ENCODE data around the gene KCNJ10. TPM values are rescaled to one million over a fixed set of nuclear protein-coding genes. Genes with fewer than 3 reads are reported as not detected.

The KCNJ10 gene
- total and polyA plus RNA-seq, 2 donors (not counting 3 experiments of a cell fraction or from before 2014, with no cell fraction given), result not detected

- Histone ChIP-seq H3K4me1 (ENCODE audit: control insufficient read depth, extremely low read depth, insufficient read depth, low read length) (peaks cover 7% of the 10 kb centered on the region), H3K27ac (ENCODE audit: insufficient read depth, low read depth, low read length) (no peak overlapping the region), H3K79me2 (ENCODE audit: control insufficient read depth, insufficient read depth, low read length) (no peaks in the 10 kb centered on the region), H3K4me3 (replicated peaks in 1 of 3; ENCODE audit: insufficient read depth in 1 of 3, low read depth in 1 of 3, low read length in 3 of 3) (no peak overlapping the region), H3K9me3 (replicated peaks; ENCODE audit: control insufficient read depth, insufficient read depth, low read length) (no peaks in the 10 kb centered on the region), H4K20me1 (replicated peaks; ENCODE audit: control insufficient read depth, extremely low read depth, insufficient read depth, low read length) (no peaks in the 10 kb centered on the region), H3K9ac (replicated peaks; ENCODE audit: extremely low read depth, insufficient read depth, low read length) (no peak overlapping the region), H2AFZ (ENCODE audit: low read depth, low read length) (no peak overlapping the region), H3K27me3 (ENCODE audit: control insufficient read depth in 2 of 2, insufficient read depth in 2 of 2, low read length in 2 of 2) (peaks cover 25 to 30% of the 10 kb centered on the region in 2 experiments), H3K9me1 (replicated peaks; ENCODE audit: control insufficient read depth, extremely low read depth, insufficient read depth, low read length) (no peaks in the 10 kb centered on the region), H3K36me3 (ENCODE audit: control insufficient read depth in 2 of 2, extremely low read depth in 1 of 2, insufficient read depth in 2 of 2, low read length in 2 of 2) (no peaks in the 10 kb centered on the region), H3K4me2 (ENCODE audit: insufficient read depth, low read length) (no peak overlapping the region)
- intact Hi-C loops (cut with micrococcal nuclease) (no loop called here), dilution Hi-C loops (cut with MboI; ENCODE audit: extremely low pct_ligation_motif_present, low sequenced_read_pairs) (no loop called here)
- ChIA-PET POLR2A (no interaction called here), CTCF (interaction anchor here (0.8 to 5.8 kb wide), 4 partner anchors 9 to 310 kb away, joined by 3 to 37 read pairs (median 3); no protein-coding TSS in a partner anchor)
- TF ChIP-seq POLR2A (IDR thresholded peaks at IDR 0.05; ENCODE audit: low read depth, low read length) (no peak), MYC (IDR thresholded peaks at IDR 0.05; ENCODE audit: low read depth, low read length) (no peak), FOS (IDR thresholded peaks at IDR 0.05; ENCODE audit: borderline replicate concordance, insufficient read depth, low read length) (no peak), EZH2 (IDR thresholded peaks at IDR 0.05; ENCODE audit: borderline replicate concordance, low read depth, low read length, severe bottlenecking) (no peak), MAX (IDR thresholded peaks at IDR 0.05; ENCODE audit: insufficient read depth, insufficient read length) (no peak), CTCF (IDR thresholded peaks at IDR 0.05; ENCODE audit: extremely low read depth in 1 of 2, insufficient read depth in 1 of 2, low read depth in 1 of 2, low read length in 2 of 2) (no peak), GATA2 (IDR thresholded peaks at IDR 0.05; ENCODE audit: insufficient read depth, insufficient read length, low read depth, low read length) (no peak), JUN (IDR thresholded peaks at IDR 0.05; ENCODE audit: borderline replicate concordance, insufficient read depth, insufficient read length, low read depth) (no peak), POLR2AphosphoS5 (IDR thresholded peaks at IDR 0.05; ENCODE audit: insufficient read depth, low read depth, low read length) (no peak)
- BruUV-seq (replicated peaks), result no TSS peak
- FAIRE-seq, result no peak
- no peak for DNase-seq (ENCODE audit: low read depth, low spot score)
These were observed 2.9 kb downstream of the KCNJ10 start for GRCh38 chr1:160066829-160067745.

Measured in endothelial cell of umbilical vein (primary cell).